OCI-M1 (cell line): ENCODE data around the gene ZNRF1.
"Not testable (repeated sequence)": the region's sequence is repeated elsewhere in the genome, so short reads cannot be mapped to it uniquely, and the experiment has no call there.

Source experiments
- DNase-seq: peaks from one replicate; lab custom pipeline; 2025; lab: John Stamatoyannopoulos, UW

The ZNRF1 gene

GRCh38 chr16:75002474-75002873 is 3.6 kb downstream of the ZNRF1 start:
- DNase-seq: peak; percentile 77

GRCh38 chr16:75003931-75004330 is 5.1 kb downstream of the ZNRF1 start:
- no peak for DNase-seq

- no peak for DNase-seq
Measured at GRCh38 chr16:75004460-75004859, 5.6 kb downstream of the ZNRF1 start.

GRCh38 chr16:75005697-75006096 is 6.9 kb downstream of the ZNRF1 start:
- DNase-seq: no peak

GRCh38 chr16:75007443-75007842 is 8.6 kb downstream of the ZNRF1 start:
- DNase-seq: no peak

- no peak for DNase-seq
Measured at GRCh38 chr16:75010427-75010826, 11.6 kb downstream of the ZNRF1 start.

- peak; percentile 79 for DNase-seq
Measured at GRCh38 chr16:75011634-75012307, 12.9 kb downstream of the ZNRF1 start.

GRCh38 chr16:75012380-75013081 is 13.7 kb downstream of the ZNRF1 start:
- no peak for DNase-seq

- DNase-seq: not testable (repeated sequence)
Measured at GRCh38 chr16:75013123-75013522, 14.3 kb downstream of the ZNRF1 start.

GRCh38 chr16:75014318-75014717 is 15.5 kb downstream of the ZNRF1 start:
- no peak for DNase-seq

- not testable (repeated sequence) for DNase-seq
Measured at GRCh38 chr16:75016451-75017081, 17.7 kb downstream of the ZNRF1 start.

GRCh38 chr16:75017670-75018525 is 19.1 kb downstream of the ZNRF1 start:
- no peak for DNase-seq

- no peak for DNase-seq
Measured at GRCh38 chr16:75019007-75019406, 20.2 kb downstream of the ZNRF1 start.

GRCh38 chr16:75019586-75019985 is 20.8 kb downstream of the ZNRF1 start:
- no peak for DNase-seq

- DNase-seq: no peak
Measured at GRCh38 chr16:75021410-75021809, 22.6 kb downstream of the ZNRF1 start.

GRCh38 chr16:75022567-75022966 is 23.7 kb downstream of the ZNRF1 start:
- DNase-seq: no peak

- no peak for DNase-seq
Measured at GRCh38 chr16:75023009-75023408, 24.2 kb downstream of the ZNRF1 start.

- no peak for DNase-seq
Measured at GRCh38 chr16:75024182-75024581, 25.4 kb downstream of the ZNRF1 start.

GRCh38 chr16:75024594-75024993 is 25.8 kb downstream of the ZNRF1 start:
- DNase-seq: no peak

- DNase-seq: peak; percentile 59
Measured at GRCh38 chr16:75025761-75026160, 26.9 kb downstream of the ZNRF1 start.

GRCh38 chr16:75026239-75026891 is 27.5 kb downstream of the ZNRF1 start:
- DNase-seq: not testable (repeated sequence)
